CD4-positive, alpha-beta T cell treated with Interleukin-12 subunit alpha and Interleukin-12 subunit beta, for 1 hour (primary cell): ENCODE data around the gene CMIP.
A peak's percentile ranks its signal among the peaks of the same experiment; 100 is the strongest.
"Not testable (repeated sequence)": the region's sequence is repeated elsewhere in the genome, so short reads cannot be mapped to it uniquely, and the experiment has no call there.

ENCODE experiments used
- DNase-seq: peaks from one replicate; pipeline ENCODE4 v3.0.0-alpha.2; 2020

Gene CMIP

DNA sequence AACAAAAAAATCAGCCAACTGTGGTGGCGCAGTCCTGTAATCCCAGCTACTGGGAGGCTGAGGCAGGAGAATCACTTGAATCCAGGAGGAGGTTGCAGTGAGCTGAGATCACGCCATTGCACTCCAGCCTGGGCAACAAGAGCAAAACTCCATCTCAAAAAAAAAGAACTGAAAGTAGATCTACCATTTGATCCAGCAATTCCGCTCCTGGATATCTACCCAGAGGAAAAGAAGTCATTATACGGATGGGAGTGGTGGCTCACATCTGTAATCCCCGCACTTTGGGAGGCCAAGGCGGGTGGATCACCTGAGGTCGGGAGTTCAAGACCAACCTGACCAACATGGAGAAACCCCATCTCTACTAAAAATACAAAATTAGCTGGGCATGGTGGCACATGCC is 22.5 kb upstream of the CMIP start:
- not testable (repeated sequence) for DNase-seq

GRCh38 chr16:81424771-81425170 is 19.8 kb upstream of the CMIP start:
- no peak for DNase-seq

- DNase-seq: no peak
These were observed 17.4 kb upstream of the CMIP start for GRCh38 chr16:81427219-81427618.

- no peak for DNase-seq
These were observed 15.5 kb upstream of the CMIP start for GRCh38 chr16:81429045-81429521.

DNA sequence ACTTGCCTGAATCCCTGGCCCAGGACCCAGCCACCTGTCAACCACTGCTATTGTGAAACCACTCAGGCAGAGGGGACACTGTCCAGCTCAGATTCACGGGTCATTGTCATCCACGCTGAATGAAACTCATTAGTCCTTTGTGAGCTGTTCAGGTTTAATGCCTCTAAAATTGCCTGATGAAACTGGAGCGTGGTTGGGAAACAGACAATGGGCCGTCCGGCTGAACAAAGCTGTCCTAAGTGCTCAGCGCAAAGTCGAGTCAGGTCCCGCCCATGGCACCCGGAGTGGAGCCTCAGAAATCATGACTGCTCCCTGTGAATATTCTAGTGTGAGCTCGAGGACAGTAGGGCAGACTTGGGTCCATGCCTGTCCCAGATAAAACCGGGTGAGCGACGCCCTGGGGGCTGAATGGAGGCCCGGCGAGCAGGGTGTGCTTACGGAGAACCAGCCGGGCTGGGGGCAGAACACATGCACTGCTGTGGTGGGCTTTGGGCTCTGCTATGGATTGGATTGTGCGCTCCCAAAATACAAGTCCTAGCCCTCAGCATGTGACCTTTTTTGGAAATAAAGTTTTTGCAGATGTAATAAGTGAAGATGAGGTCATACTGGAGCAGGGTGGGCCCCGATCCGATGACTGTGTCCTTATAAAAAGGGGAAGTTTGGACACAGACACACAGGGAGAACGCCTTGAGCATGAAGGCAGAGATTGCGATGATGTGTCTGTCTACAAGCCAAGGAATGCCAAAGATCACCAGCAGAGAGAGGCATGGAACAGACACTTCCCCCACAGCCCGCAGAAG is 12.9 kb upstream of the CMIP start:
- DNase-seq: no peak

- no peak for DNase-seq
These were observed 11.6 kb upstream of the CMIP start for GRCh38 chr16:81432937-81433557.

GRCh38 chr16:81435103-81435502 is 9.5 kb upstream of the CMIP start:
- no peak for DNase-seq

DNA sequence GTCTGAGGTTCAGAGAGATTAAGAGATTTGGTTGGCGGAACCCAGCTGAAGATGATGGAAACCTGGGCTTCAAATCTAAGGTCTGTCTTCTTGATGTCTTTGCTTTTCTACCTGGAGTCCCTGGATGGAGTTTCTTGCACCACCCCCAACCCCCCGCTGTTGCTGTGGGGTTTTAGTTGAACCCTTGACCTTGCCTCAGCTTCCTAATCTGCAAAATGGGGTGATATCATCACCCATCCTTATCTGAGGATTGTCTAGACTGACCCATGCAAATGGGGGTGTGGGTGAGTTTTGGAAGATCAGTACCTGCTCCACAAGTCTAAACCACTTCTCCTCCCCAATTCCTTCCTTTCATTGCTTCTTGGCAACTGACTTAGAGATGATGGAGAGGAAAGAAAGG is 9.0 kb upstream of the CMIP start:
- no peak for DNase-seq

GRCh38 chr16:81436386-81436785 is 8.2 kb upstream of the CMIP start:
- DNase-seq: no peak

- no peak for DNase-seq
These were observed 6.7 kb upstream of the CMIP start for GRCh38 chr16:81437865-81438264.

DNA sequence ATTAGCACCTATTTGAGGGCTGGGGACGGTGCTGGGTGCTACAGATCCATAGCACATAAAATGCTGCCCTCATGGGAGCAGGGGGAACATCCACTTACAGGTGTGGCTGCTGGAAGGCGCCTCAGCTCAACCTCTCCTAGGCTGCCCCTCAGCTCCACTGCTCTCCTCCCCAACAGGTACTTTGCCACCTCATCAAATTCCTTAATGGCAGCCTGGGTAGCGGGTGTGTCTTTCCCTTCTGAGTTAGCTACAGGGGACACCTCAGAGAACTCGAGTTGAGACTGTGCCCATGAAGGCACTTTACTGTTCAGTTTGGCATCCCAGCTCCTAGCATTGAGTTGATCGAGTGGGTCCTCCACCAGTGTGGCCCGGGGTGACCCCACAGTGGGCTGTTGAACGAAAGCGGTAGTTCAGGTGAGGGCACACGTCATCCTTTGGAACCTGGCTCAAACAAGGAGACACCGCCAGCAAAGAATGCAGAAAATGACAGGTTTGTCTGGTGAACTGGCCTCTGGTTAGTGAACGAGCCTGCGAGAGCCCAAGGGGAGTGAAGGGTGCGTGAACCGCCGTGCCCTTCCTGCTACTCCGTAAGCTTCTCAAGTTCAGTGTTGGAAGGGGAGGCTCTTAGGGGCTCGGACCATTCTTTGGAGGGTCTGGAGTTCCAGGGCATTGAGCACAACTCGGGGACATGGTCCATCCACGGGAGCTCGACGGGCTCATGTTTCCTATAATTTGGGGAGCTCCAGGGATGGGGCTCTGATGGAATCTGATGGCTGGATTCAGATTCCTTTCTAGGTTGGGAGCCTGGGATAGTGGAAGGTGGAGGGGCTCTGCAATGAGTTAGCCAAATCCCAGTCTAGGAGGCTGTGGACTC is 3.5 kb upstream of the CMIP start:
- no peak for DNase-seq

GRCh38 chr16:81442220-81442915 is 2.2 kb upstream of the CMIP start:
- DNase-seq: no peak

GRCh38 chr16:81442916-81443687 is 1.5 kb upstream of the CMIP start:
- no peak for DNase-seq

- no peak for DNase-seq
These were observed 740 bp upstream of the CMIP start for GRCh38 chr16:81443688-81444447.

DNA sequence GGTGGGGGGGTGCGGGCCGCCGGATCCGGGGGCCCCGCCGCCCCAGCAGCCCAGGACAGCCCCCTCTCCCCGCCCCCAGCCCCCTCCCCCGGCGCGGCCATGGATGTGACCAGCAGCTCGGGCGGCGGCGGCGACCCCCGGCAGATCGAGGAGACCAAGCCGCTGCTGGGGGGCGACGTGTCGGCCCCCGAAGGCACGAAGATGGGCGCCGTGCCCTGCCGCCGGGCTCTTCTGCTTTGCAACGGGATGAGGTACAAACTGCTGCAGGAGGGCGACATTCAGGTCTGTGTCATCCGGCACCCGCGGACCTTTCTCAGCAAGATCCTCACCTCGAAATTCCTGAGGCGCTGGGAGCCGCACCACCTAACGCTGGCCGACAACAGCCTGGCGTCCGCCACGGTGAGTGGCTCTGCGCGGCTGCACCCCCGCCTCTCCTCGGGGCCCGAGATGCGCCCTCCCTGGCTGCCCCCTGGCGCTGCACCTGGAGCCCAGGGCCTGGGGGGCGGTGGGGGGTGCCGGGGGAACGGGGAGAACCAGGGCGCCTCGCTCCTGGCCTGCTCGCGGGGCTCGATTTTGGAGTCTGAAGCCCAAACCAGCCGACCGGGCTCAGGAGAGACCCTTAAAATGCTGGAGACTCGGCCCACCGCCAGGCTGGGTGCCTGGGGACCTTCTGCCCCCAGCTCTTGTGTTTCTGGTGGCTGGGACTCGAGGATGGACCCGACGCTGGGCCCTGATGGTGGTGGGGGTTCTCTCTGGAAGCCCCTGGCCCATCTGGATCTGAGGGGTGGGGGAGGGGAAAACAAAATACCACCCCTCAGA is 744 bp downstream of the CMIP start:
- peak; percentile 37 for DNase-seq

- DNase-seq: peak; percentile 34
These were observed 1.6 kb downstream of the CMIP start for GRCh38 chr16:81445966-81446906.

- no peak for DNase-seq
These were observed 2.3 kb downstream of the CMIP start for GRCh38 chr16:81446907-81447268.

GRCh38 chr16:81447383-81448101 is 2.9 kb downstream of the CMIP start:
- no peak for DNase-seq
